ENCODE results near the gene MYH11.
"Not testable (repeated sequence)": the region's sequence is repeated elsewhere in the genome, so short reads cannot be mapped to it uniquely, and the experiment has no call there.

The MYH11 gene

GRCh38 chr16:15704545-15704987 is 152.3 kb downstream of the MYH11 start:
- DNase-seq (ENCODE audit: low read depth, low spot score) = no peak
- no peak overlapping the region for H3K4me3 ChIP-seq
- no peak overlapping the region for H3K27ac ChIP-seq
- H3K36me3 ChIP-seq (ENCODE audit: insufficient read depth, low read length) = peaks cover 4% of the 10 kb centered on the region; the same call in 1 of the 2 replicates
- no peaks in the 10 kb centered on the region for H3K9me3 ChIP-seq (ENCODE audit: low read depth, low read length)
- no peak for TF ChIP-seq POLR2AphosphoS5 (IDR thresholded peaks at IDR 0.05; ENCODE audit: borderline replicate concordance, low read depth, low read length)
- TF ChIP-seq FOXP2 (optimal IDR thresholded peaks at IDR 0.05; ENCODE audit: control extremely low read depth, extremely low read length, insufficient read depth) = no peak
- no peak for TF ChIP-seq EZH2 (IDR thresholded peaks at IDR 0.05)
- H3K9ac ChIP-seq (ENCODE audit: insufficient read length) = no peak overlapping the region

GRCh38 chr16:15703029-15703736 is 153.6 kb downstream of the MYH11 start:
- H3K9ac ChIP-seq (ENCODE audit: insufficient read length) = no peak overlapping the region
- H3K9me3 ChIP-seq (ENCODE audit: low read depth, low read length) = no peaks in the 10 kb centered on the region
- H3K36me3 ChIP-seq (ENCODE audit: insufficient read depth, low read length) = peaks cover 15% of the 10 kb centered on the region; the same call in 1 of the 2 replicates
- H3K27ac ChIP-seq = no peak overlapping the region
- H3K4me3 ChIP-seq = no peak overlapping the region
- DNase-seq (ENCODE audit: low read depth, low spot score) = no peak
- no peak for TF ChIP-seq POLR2AphosphoS5 (IDR thresholded peaks at IDR 0.05; ENCODE audit: borderline replicate concordance, low read depth, low read length)
- no peak for TF ChIP-seq FOXP2 (optimal IDR thresholded peaks at IDR 0.05; ENCODE audit: control extremely low read depth, extremely low read length, insufficient read depth)
- no peak for TF ChIP-seq EZH2 (IDR thresholded peaks at IDR 0.05)

GRCh38 chr16:15701975-15702970 is 154.6 kb downstream of the MYH11 start:
- Histone ChIP-seq H3K9me3 (ENCODE audit: low read depth, low read length) (no peaks in the 10 kb centered on the region), H3K9ac (ENCODE audit: insufficient read length) (no peak overlapping the region), H3K27ac (no peak overlapping the region), H3K4me3 (no peak overlapping the region), H3K36me3 (ENCODE audit: insufficient read depth, low read length) (peaks cover 18% of the 10 kb centered on the region; the same call in 1 of the 2 replicates)
- no peak for TF ChIP-seq EZH2 (IDR thresholded peaks at IDR 0.05)
- no peak for TF ChIP-seq POLR2AphosphoS5 (IDR thresholded peaks at IDR 0.05; ENCODE audit: borderline replicate concordance, low read depth, low read length)
- TF ChIP-seq FOXP2 (optimal IDR thresholded peaks at IDR 0.05; ENCODE audit: control extremely low read depth, extremely low read length, insufficient read depth) = no peak
- DNase-seq (ENCODE audit: low read depth, low spot score) = no peak

- TF ChIP-seq FOXP2 (optimal IDR thresholded peaks at IDR 0.05; ENCODE audit: control extremely low read depth, extremely low read length, insufficient read depth) (no peak), POLR2AphosphoS5 (IDR thresholded peaks at IDR 0.05; ENCODE audit: borderline replicate concordance, low read depth, low read length) (no peak), EZH2 (IDR thresholded peaks at IDR 0.05) (no peak)
- no peak overlapping the region for H3K9ac ChIP-seq (ENCODE audit: insufficient read length)
- no peak for DNase-seq (ENCODE audit: low read depth, low spot score)
- H3K9me3 ChIP-seq (ENCODE audit: low read depth, low read length) = no peaks in the 10 kb centered on the region
- no peak overlapping the region for H3K4me3 ChIP-seq
- peaks cover 28% of the 10 kb centered on the region; the same call in 1 of the 2 replicates for H3K36me3 ChIP-seq (ENCODE audit: insufficient read depth, low read length)
- H3K27ac ChIP-seq = no peak overlapping the region
These were observed 155.5 kb downstream of the MYH11 start for GRCh38 chr16:15701367-15701766.

GRCh38 chr16:15699819-15700218 is 157.0 kb downstream of the MYH11 start:
- H3K9ac ChIP-seq (ENCODE audit: insufficient read length) = no peak overlapping the region
- H3K36me3 ChIP-seq (ENCODE audit: insufficient read depth, low read length) = peaks cover 29% of the 10 kb centered on the region; the same call in 1 of the 2 replicates
- H3K4me3 ChIP-seq = no peak overlapping the region
- no peaks in the 10 kb centered on the region for H3K9me3 ChIP-seq (ENCODE audit: low read depth, low read length)
- DNase-seq (ENCODE audit: low read depth, low spot score) = no peak
- no peak overlapping the region for H3K27ac ChIP-seq
- TF ChIP-seq EZH2 (IDR thresholded peaks at IDR 0.05) = no peak
- no peak for TF ChIP-seq POLR2AphosphoS5 (IDR thresholded peaks at IDR 0.05; ENCODE audit: borderline replicate concordance, low read depth, low read length)
- TF ChIP-seq FOXP2 (optimal IDR thresholded peaks at IDR 0.05; ENCODE audit: control extremely low read depth, extremely low read length, insufficient read depth) = no peak

GRCh38 chr16:15694499-15694898 is 162.3 kb downstream of the MYH11 start:
- Histone ChIP-seq H3K36me3 (ENCODE audit: insufficient read depth, low read length) (peaks cover 42% of the 10 kb centered on the region; the same call in 1 of the 2 replicates), H3K9me3 (ENCODE audit: low read depth, low read length) (no peaks in the 10 kb centered on the region), H3K9ac (ENCODE audit: insufficient read length) (no peak overlapping the region), H3K4me3 (no peak overlapping the region), H3K27ac (no peak overlapping the region)
- no peak for DNase-seq (ENCODE audit: low read depth, low spot score)
- TF ChIP-seq POLR2AphosphoS5 (IDR thresholded peaks at IDR 0.05; ENCODE audit: borderline replicate concordance, low read depth, low read length) (no peak), FOXP2 (optimal IDR thresholded peaks at IDR 0.05; ENCODE audit: control extremely low read depth, extremely low read length, insufficient read depth) (no peak), EZH2 (IDR thresholded peaks at IDR 0.05) (no peak)

- H3K27ac ChIP-seq; DNase-seq (ENCODE audit: low read depth, low spot score); H3K9ac ChIP-seq (ENCODE audit: insufficient read length); H3K4me3 ChIP-seq; H3K9me3 ChIP-seq (ENCODE audit: low read depth, low read length): not testable (repeated sequence)
- H3K36me3 ChIP-seq (ENCODE audit: insufficient read depth, low read length) = peaks cover 39% of the 10 kb centered on the region; the same call in 1 of the 2 replicates
These were observed 164.3 kb downstream of the MYH11 start for GRCh38 chr16:15692508-15692907.

GRCh38 chr16:15691046-15691445 is 165.8 kb downstream of the MYH11 start:
- H3K9me3 ChIP-seq (ENCODE audit: low read depth, low read length) = no peaks in the 10 kb centered on the region
- no peak overlapping the region for H3K27ac ChIP-seq
- H3K36me3 ChIP-seq (ENCODE audit: insufficient read depth, low read length) = peaks cover 34% of the 10 kb centered on the region
- DNase-seq (ENCODE audit: low read depth, low spot score) = no peak
- TF ChIP-seq EZH2 (IDR thresholded peaks at IDR 0.05) = no peak
- no peak for TF ChIP-seq FOXP2 (optimal IDR thresholded peaks at IDR 0.05; ENCODE audit: control extremely low read depth, extremely low read length, insufficient read depth)
- TF ChIP-seq POLR2AphosphoS5 (IDR thresholded peaks at IDR 0.05; ENCODE audit: borderline replicate concordance, low read depth, low read length) = no peak
- H3K4me3 ChIP-seq = no peak overlapping the region
- no peak overlapping the region for H3K9ac ChIP-seq (ENCODE audit: insufficient read length)
